Measurements from ENCODE around the gene STT3A.

The STT3A gene

GRCh38 chr11:125623064-125623463 is 30.4 kb downstream of the STT3A start:
- Histone ChIP-seq H3K4me3 (ENCODE audit: control insufficient read depth in 1 of 7, extremely low read depth in 1 of 7, insufficient read depth in 4 of 7, low read depth in 2 of 7, low read length in 6 of 7) (no peak overlapping the region), H3K4me1 (ENCODE audit: control extremely low read depth in 1 of 4, control insufficient read depth in 4 of 4, insufficient read depth in 4 of 4, low read length in 3 of 4) (peaks cover 7 to 23% (median 15%) of the 10 kb centered on the region in 4 experiments), H3K27me3 (replicated peaks in 2 of 5; ENCODE audit: control insufficient read depth in 4 of 5, insufficient read depth in 5 of 5, low read length in 4 of 5) (no peaks in the 10 kb centered on the region), H3K27ac (ENCODE audit: insufficient read depth in 1 of 2, low read depth in 1 of 2, low read length in 2 of 2, poor library complexity in 1 of 2, severe bottlenecking in 2 of 2) (no peak overlapping the region), H3K9me3 (ENCODE audit: control extremely low read depth in 1 of 5, control insufficient read depth in 4 of 5, insufficient read depth in 2 of 5, low read depth in 1 of 5, low read length in 4 of 5) (no peaks in the 10 kb centered on the region), H3K36me3 (ENCODE audit: control insufficient read depth in 4 of 4, insufficient read depth in 4 of 4, low read length in 3 of 4) (peaks cover 18 to 39% (median 33%) of the 10 kb centered on the region in 4 experiments)
- ChIA-PET POLR2A (no interaction called here), CTCF (no interaction called here)
- DNase-seq, result no peak
- WGBS (ENCODE audit: insufficient coverage), result no CpG with 5 or more reads among the region's 1 CpG

- H3K36me3 ChIP-seq (ENCODE audit: control insufficient read depth in 4 of 4, insufficient read depth in 4 of 4, low read length in 3 of 4), result peaks cover 8 to 40% (median 20%) of the 10 kb centered on the region in 4 experiments
- H3K4me3 ChIP-seq (ENCODE audit: control insufficient read depth in 1 of 7, extremely low read depth in 1 of 7, insufficient read depth in 4 of 7, low read depth in 2 of 7, low read length in 6 of 7), result peak within 1 kb of the TSS; percentile 81 to 99 (median 93)
- H3K27ac ChIP-seq (ENCODE audit: insufficient read depth in 1 of 2, low read depth in 1 of 2, low read length in 2 of 2, poor library complexity in 1 of 2, severe bottlenecking in 2 of 2), result peak within 1 kb of the TSS; percentile 94 to 95
- 70% methylated on average over 7 of the region's 9 CpGs for WGBS (ENCODE audit: insufficient coverage)
- no peaks in the 10 kb centered on the region for H3K9me3 ChIP-seq (ENCODE audit: control extremely low read depth in 1 of 5, control insufficient read depth in 4 of 5, insufficient read depth in 2 of 5, low read depth in 1 of 5, low read length in 4 of 5)
- H3K4me1 ChIP-seq (ENCODE audit: control extremely low read depth in 1 of 4, control insufficient read depth in 4 of 4, insufficient read depth in 4 of 4, low read length in 3 of 4), result peaks cover 7 to 23% (median 15%) of the 10 kb centered on the region in 4 experiments
- ChIA-PET POLR2A (no interaction called here), CTCF (no interaction called here)
- H3K27me3 ChIP-seq (replicated peaks in 2 of 5; ENCODE audit: control insufficient read depth in 4 of 5, insufficient read depth in 5 of 5, low read length in 4 of 5), result no peaks in the 10 kb centered on the region
- no peak for DNase-seq
These were observed 32.1 kb downstream of the STT3A start, which contains the start of gene CHEK1 for GRCh38 chr11:125624756-125625213. TSS of gene CHEK1 (plus strand) at chr11:125625163. CDS start at chr11:125626769, 1,606 bp downstream.

- Histone ChIP-seq H3K27ac (ENCODE audit: insufficient read depth in 1 of 2, low read depth in 1 of 2, low read length in 2 of 2, poor library complexity in 1 of 2, severe bottlenecking in 2 of 2) (peak overlapping the region; percentile 94 to 95), H3K27me3 (replicated peaks in 2 of 5; ENCODE audit: control insufficient read depth in 4 of 5, insufficient read depth in 5 of 5, low read length in 4 of 5) (no peaks in the 10 kb centered on the region), H3K9me3 (ENCODE audit: control extremely low read depth in 1 of 5, control insufficient read depth in 4 of 5, insufficient read depth in 2 of 5, low read depth in 1 of 5, low read length in 4 of 5) (no peaks in the 10 kb centered on the region), H3K4me3 (ENCODE audit: control insufficient read depth in 1 of 7, extremely low read depth in 1 of 7, insufficient read depth in 4 of 7, low read depth in 2 of 7, low read length in 6 of 7) (peak overlapping the region; percentile 81 to 99 (median 93)), H3K36me3 (ENCODE audit: control insufficient read depth in 4 of 4, insufficient read depth in 4 of 4, low read length in 3 of 4) (peaks cover 7 to 40% (median 16%) of the 10 kb centered on the region in 4 experiments), H3K4me1 (ENCODE audit: control extremely low read depth in 1 of 4, control insufficient read depth in 4 of 4, insufficient read depth in 4 of 4, low read length in 3 of 4) (peaks cover 7 to 23% (median 15%) of the 10 kb centered on the region in 4 experiments)
- POLR2A ChIA-PET, result no interaction called here
- CTCF ChIA-PET, result no interaction called here
- DNase-seq, result no peak
- WGBS (ENCODE audit: insufficient coverage), result 1% methylated on average over 20 of the region's 20 CpGs
These were observed 32.6 kb downstream of the STT3A start for GRCh38 chr11:125625225-125625629.

- peaks cover 6 to 36% (median 14%) of the 10 kb centered on the region in 4 experiments for H3K36me3 ChIP-seq (ENCODE audit: control insufficient read depth in 4 of 4, insufficient read depth in 4 of 4, low read length in 3 of 4)
- 0% methylated on average over 43 of the region's 51 CpGs for WGBS (ENCODE audit: insufficient coverage)
- ChIA-PET CTCF (interaction anchor here (1.4 to 2.8 kb wide), 3 partner anchors 9 to 277 kb away, joined by 3 to 7 read pairs (median 5); partner anchors contain the start of gene PUS3), POLR2A (no interaction called here)
- peak overlapping the region; percentile 81 to 99 (median 93) for H3K4me3 ChIP-seq (ENCODE audit: control insufficient read depth in 1 of 7, extremely low read depth in 1 of 7, insufficient read depth in 4 of 7, low read depth in 2 of 7, low read length in 6 of 7)
- peak; percentile 84 to 90 (median 89) for DNase-seq
- H3K4me1 ChIP-seq (ENCODE audit: control extremely low read depth in 1 of 4, control insufficient read depth in 4 of 4, insufficient read depth in 4 of 4, low read length in 3 of 4), result peaks cover 7 to 23% (median 15%) of the 10 kb centered on the region in 4 experiments
- no peaks in the 10 kb centered on the region for H3K9me3 ChIP-seq (ENCODE audit: control extremely low read depth in 1 of 5, control insufficient read depth in 4 of 5, insufficient read depth in 2 of 5, low read depth in 1 of 5, low read length in 4 of 5)
- H3K27me3 ChIP-seq (replicated peaks in 2 of 5; ENCODE audit: control insufficient read depth in 4 of 5, insufficient read depth in 5 of 5, low read length in 4 of 5), result no peaks in the 10 kb centered on the region
- H3K27ac ChIP-seq (ENCODE audit: insufficient read depth in 1 of 2, low read depth in 1 of 2, low read length in 2 of 2, poor library complexity in 1 of 2, severe bottlenecking in 2 of 2), result peak overlapping the region; percentile 94 to 95
These were observed 33.1 kb downstream of the STT3A start for GRCh38 chr11:125625630-125626287.

DNA sequence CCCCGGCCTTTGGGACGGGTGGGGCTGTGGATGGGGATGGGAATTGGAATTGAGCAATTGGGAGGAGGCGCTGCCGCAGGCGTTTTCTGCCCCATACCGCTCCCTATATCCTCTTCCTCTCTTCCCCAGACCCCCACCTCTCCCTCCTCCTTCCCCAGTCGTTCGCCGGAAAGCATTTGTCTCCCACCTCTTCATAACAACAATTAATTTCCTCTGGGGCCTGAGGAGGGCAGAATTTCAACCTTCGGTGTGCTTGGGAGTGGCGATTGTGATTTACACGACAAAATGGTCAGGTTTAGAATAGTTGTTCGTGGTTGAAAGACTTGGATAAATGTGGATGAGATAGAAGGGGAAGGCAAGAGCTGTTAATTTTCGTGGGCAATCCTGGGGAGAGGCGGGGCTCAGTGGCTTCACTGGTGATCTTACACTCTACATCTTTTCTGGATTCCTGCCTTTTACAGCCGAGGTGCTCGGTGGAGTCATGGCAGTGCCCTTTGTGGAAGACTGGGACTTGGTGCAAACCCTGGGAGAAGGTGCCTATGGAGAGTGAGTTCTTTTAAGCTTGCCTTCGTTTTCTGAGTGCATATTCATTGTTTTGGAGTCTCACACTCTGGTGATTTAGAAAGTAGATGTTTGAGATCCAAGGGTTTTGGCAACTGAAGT is 33.8 kb downstream of the STT3A start:
- Histone ChIP-seq H3K27ac (ENCODE audit: insufficient read depth in 1 of 2, low read depth in 1 of 2, low read length in 2 of 2, poor library complexity in 1 of 2, severe bottlenecking in 2 of 2) (peak overlapping the region; percentile 94 to 95), H3K27me3 (replicated peaks in 2 of 5; ENCODE audit: control insufficient read depth in 4 of 5, insufficient read depth in 5 of 5, low read length in 4 of 5) (no peaks in the 10 kb centered on the region), H3K4me1 (ENCODE audit: control extremely low read depth in 1 of 4, control insufficient read depth in 4 of 4, insufficient read depth in 4 of 4, low read length in 3 of 4) (peaks cover 7 to 23% (median 15%) of the 10 kb centered on the region in 4 experiments), H3K36me3 (ENCODE audit: control insufficient read depth in 4 of 4, insufficient read depth in 4 of 4, low read length in 3 of 4) (peaks cover 2 to 33% (median 11%) of the 10 kb centered on the region in 4 experiments), H3K9me3 (ENCODE audit: control extremely low read depth in 1 of 5, control insufficient read depth in 4 of 5, insufficient read depth in 2 of 5, low read depth in 1 of 5, low read length in 4 of 5) (no peaks in the 10 kb centered on the region), H3K4me3 (ENCODE audit: control insufficient read depth in 1 of 7, extremely low read depth in 1 of 7, insufficient read depth in 4 of 7, low read depth in 2 of 7, low read length in 6 of 7) (peak overlapping the region; percentile 81 to 99 (median 93))
- ChIA-PET CTCF (interaction anchor here (1.0 to 2.8 kb wide), 4 partner anchors 9 to 277 kb away, joined by 3 to 7 read pairs (median 4); partner anchors contain the start of genes PUS3 and STT3A), POLR2A (no interaction called here)
- 2% methylated on average over 7 of the region's 18 CpGs for WGBS (ENCODE audit: insufficient coverage)
- DNase-seq, result peak; percentile 54 to 71 (median 67)

GRCh38 chr11:125627236-125627910 is 34.7 kb downstream of the STT3A start:
- Histone ChIP-seq H3K4me1 (ENCODE audit: control extremely low read depth in 1 of 4, control insufficient read depth in 4 of 4, insufficient read depth in 4 of 4, low read length in 3 of 4) (peaks cover 7 to 23% (median 15%) of the 10 kb centered on the region in 4 experiments), H3K4me3 (ENCODE audit: control insufficient read depth in 1 of 7, extremely low read depth in 1 of 7, insufficient read depth in 4 of 7, low read depth in 2 of 7, low read length in 6 of 7) (peak overlapping the region in 5 of 7 experiments; percentile 88 to 99 (median 95)), H3K27me3 (replicated peaks in 2 of 5; ENCODE audit: control insufficient read depth in 4 of 5, insufficient read depth in 5 of 5, low read length in 4 of 5) (no peaks in the 10 kb centered on the region), H3K27ac (ENCODE audit: insufficient read depth in 1 of 2, low read depth in 1 of 2, low read length in 2 of 2, poor library complexity in 1 of 2, severe bottlenecking in 2 of 2) (peak overlapping the region in 1 of 2 experiments; percentile 95), H3K36me3 (ENCODE audit: control insufficient read depth in 4 of 4, insufficient read depth in 4 of 4, low read length in 3 of 4) (peaks cover 2 to 34% (median 5%) of the 10 kb centered on the region in 4 experiments), H3K9me3 (ENCODE audit: control extremely low read depth in 1 of 5, control insufficient read depth in 4 of 5, insufficient read depth in 2 of 5, low read depth in 1 of 5, low read length in 4 of 5) (no peaks in the 10 kb centered on the region)
- 70% methylated on average over 2 of the region's 7 CpGs for WGBS (ENCODE audit: insufficient coverage)
- DNase-seq, result no peak
- POLR2A ChIA-PET, result interaction anchor here (0.6 kb wide), 1 partner anchor 254 kb away, joined by 3 read pairs; no protein-coding TSS in a partner anchor
- CTCF ChIA-PET, result interaction anchor here (1.0 to 2.8 kb wide), 3 partner anchors 8 to 35 kb away, joined by 3 to 7 read pairs (median 5); partner anchors contain the start of gene STT3A
